HL-60 (cell line): ENCODE data around the gene ITGA6.
A peak's percentile ranks its signal among the peaks of the same experiment; 100 is the strongest.

Experiments used
- DNase-seq, 2 experiments: peaks; one replicate each; pipeline ENCODE4 v3.0.0-alpha.2; 2010 to 2020; ENCODE audit warnings: low read depth in 1 of 2, low spot score in 1 of 2
- H3K27ac ChIP-seq: fragments of 250-450 bp; sonication (Bioruptor Pico); replicated peaks from 2 replicates; pipeline ENCODE4 v1.5.1; 2020; ENCODE audit warnings: mild to moderate bottlenecking, moderate library complexity
- H3K27me3 ChIP-seq: fragments of 250-450 bp; sonication (Bioruptor Pico); 2 replicates; pipeline ENCODE4 v1.5.1; 2021; ENCODE audit warnings: mild to moderate bottlenecking, moderate library complexity; ENCODE audit not compliant: insufficient read depth, poor library complexity, severe bottlenecking
- H3K4me3 ChIP-seq: replicated peaks from 2 replicates; pipeline ENCODE4 v1.5.1; 2011; ENCODE audit warnings: mild to moderate bottlenecking, control low read depth, low read length; ENCODE audit not compliant: insufficient read depth
- CTCF ChIP-seq: IDR thresholded peaks from one replicate; pipeline ENCODE4 v1.5.1; 2011; ENCODE audit warnings: low read length, control low read depth, inconsistent platforms; ENCODE audit not compliant: insufficient read depth
- GABPA ChIP-seq: IDR thresholded peaks from 2 replicates; pipeline ENCODE4 v1.6.1; 2012; ENCODE audit warnings: low read depth
- POLR2AphosphoS5 ChIP-seq: IDR thresholded peaks from 2 replicates; pipeline ENCODE4 v1.6.1; 2012; ENCODE audit warnings: low read depth
- REST ChIP-seq: IDR thresholded peaks from 2 replicates; pipeline ENCODE4 v1.6.1; 2012; ENCODE audit warnings: low read depth; ENCODE audit not compliant: insufficient replicate concordance
- SPI1 ChIP-seq: IDR thresholded peaks from 2 replicates; pipeline ENCODE4 v1.6.1; 2012; ENCODE audit warnings: low read depth, mild to moderate bottlenecking, borderline replicate concordance

The ITGA6 gene

GRCh38 chr2:172489681-172490080, 62.3 kb downstream of the ITGA6 start:
- TF ChIP-seq REST, result no peak
- TF ChIP-seq POLR2AphosphoS5, result no peak
- no peak for TF ChIP-seq SPI1
- H3K27ac ChIP-seq, result no peak overlapping the region
- no peaks in the 10 kb centered on the region for H3K27me3 ChIP-seq
- no peak overlapping the region for H3K4me3 ChIP-seq
- DNase-seq, result no peak

DNA sequence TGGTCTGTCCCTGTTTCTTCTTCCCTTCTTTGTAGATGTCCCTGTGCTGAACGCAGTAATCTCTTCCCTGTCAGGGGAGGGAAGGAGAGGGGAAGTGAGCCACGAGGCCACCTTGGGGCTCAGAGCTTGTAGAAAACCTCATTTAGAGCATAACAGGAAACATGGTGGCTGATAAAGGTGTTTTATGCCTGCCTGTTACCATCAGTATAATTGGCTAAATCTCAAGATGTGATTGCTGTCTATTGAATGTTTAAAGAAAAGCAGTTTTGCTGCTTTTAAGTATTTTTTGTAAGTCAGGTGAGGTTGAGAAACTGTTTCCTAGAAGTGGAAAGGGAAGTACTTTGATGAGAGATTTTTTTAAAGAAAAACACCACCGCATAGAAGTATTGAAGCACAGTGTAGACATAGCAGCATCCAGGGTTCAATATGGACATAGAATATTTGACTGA, 68.8 kb downstream of the ITGA6 start:
- TF ChIP-seq REST, result no peak
- no peak for TF ChIP-seq CTCF
- peak; percentile 94 for TF ChIP-seq SPI1
- TF ChIP-seq POLR2AphosphoS5, result no peak
- TF ChIP-seq GABPA, result 0 out of 2 replicates have a peak, but pooled peaks have one; percentile 11
- Histone ChIP-seq H3K4me3 (no peak overlapping the region), H3K27ac (peak overlapping the region; percentile 36), H3K27me3 (no peaks in the 10 kb centered on the region)
- DNase-seq, result peak; percentile 43 to 72

DNA sequence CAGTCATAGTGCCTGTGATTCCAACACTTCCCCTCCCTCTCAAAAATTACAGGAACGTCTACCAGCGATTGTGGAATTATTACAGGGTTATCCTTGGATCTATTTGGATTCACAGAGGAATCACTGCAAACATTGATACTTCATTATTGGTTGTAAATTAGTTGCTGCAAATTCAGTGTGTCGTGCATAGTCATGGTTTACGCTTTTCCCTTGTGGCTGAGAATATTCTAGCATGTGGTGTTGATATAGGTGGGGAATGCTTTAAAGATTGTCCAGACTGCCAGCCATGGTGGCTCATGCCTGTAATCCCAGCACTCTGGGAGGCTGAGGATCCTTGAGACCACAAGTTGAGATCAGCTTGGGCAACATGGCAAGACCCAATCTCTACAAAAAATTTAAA, 79.8 kb downstream of the ITGA6 start:
- no peak for DNase-seq
- Histone ChIP-seq H3K4me3 (no peak overlapping the region), H3K27me3 (no peaks in the 10 kb centered on the region), H3K27ac (no peak overlapping the region)
- TF ChIP-seq POLR2AphosphoS5, result no peak

GRCh38 chr2:172510088-172510487, 82.7 kb downstream of the ITGA6 start:
- peak in 1 of 2 experiments; percentile 22 for DNase-seq
- Histone ChIP-seq H3K4me3 (no peak overlapping the region), H3K27me3 (no peaks in the 10 kb centered on the region), H3K27ac (peak overlapping the region; percentile 50)
- TF ChIP-seq REST, result no peak
- peak; percentile 52; the same call in 1 of the 2 replicates for TF ChIP-seq SPI1

DNA sequence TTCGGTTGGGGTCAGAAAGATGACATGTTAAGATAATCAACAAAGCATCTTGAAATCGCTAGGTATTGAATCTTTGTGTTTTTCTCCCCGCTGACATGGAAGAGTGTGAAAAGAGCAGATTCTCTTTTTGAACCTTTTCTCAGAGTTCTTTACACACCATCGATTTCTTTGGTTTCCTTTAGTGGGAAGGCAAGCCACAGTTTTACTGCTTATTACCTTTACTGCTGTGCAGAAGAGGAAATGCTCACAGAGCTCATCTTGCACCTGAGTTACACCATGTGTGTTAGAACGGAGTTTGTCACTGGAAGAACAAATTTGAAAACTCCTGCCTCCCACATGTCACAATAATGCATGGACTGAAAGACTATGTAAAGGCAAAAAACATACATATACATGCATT, 83.2 kb downstream of the ITGA6 start:
- peak overlapping the region; percentile 50 for H3K27ac ChIP-seq
- no peak overlapping the region for H3K4me3 ChIP-seq
- H3K27me3 ChIP-seq, result no peaks in the 10 kb centered on the region
- TF ChIP-seq POLR2AphosphoS5 (no peak), CTCF (no peak), REST (no peak), SPI1 (no peak), GABPA (no peak)
- no peak for DNase-seq
